Measurements from ENCODE around the gene NCKIPSD.

Gene NCKIPSD

GRCh38 chr3:48681974-48682610, 3.6 kb downstream of the NCKIPSD start:
- no peak for DNase-seq
- intact Hi-C loops (cut with DNase I) = no loop called here

DNA sequence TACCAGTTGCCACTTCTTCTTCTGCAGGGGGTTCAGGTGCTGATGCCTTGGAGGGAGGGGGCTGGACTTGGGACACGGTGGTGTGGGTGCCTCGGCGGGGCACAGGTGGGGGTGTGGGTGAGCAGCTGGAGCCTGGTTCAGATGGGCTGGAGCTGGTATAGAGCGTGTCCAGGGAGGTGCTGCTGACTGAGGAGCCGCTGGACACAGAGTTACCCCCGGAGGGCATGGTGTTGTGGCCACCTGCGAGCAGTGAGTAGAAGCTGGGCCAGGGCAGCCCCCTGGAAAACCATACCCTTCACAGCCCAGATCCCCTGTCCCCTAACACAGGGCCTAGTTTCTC, 4.2 kb downstream of the NCKIPSD start:
- intact Hi-C loops (cut with DNase I) = no loop called here
- DNase-seq = no peak

GRCh38 chr3:48680811-48681540, 4.7 kb downstream of the NCKIPSD start:
- intact Hi-C loops (cut with DNase I) = no loop called here
- no peak for DNase-seq

- DNase-seq = no peak
- intact Hi-C loops (cut with DNase I) = no loop called here
Observed at GRCh38 chr3:48679411-48680391, 6.0 kb downstream of the NCKIPSD start.

DNA sequence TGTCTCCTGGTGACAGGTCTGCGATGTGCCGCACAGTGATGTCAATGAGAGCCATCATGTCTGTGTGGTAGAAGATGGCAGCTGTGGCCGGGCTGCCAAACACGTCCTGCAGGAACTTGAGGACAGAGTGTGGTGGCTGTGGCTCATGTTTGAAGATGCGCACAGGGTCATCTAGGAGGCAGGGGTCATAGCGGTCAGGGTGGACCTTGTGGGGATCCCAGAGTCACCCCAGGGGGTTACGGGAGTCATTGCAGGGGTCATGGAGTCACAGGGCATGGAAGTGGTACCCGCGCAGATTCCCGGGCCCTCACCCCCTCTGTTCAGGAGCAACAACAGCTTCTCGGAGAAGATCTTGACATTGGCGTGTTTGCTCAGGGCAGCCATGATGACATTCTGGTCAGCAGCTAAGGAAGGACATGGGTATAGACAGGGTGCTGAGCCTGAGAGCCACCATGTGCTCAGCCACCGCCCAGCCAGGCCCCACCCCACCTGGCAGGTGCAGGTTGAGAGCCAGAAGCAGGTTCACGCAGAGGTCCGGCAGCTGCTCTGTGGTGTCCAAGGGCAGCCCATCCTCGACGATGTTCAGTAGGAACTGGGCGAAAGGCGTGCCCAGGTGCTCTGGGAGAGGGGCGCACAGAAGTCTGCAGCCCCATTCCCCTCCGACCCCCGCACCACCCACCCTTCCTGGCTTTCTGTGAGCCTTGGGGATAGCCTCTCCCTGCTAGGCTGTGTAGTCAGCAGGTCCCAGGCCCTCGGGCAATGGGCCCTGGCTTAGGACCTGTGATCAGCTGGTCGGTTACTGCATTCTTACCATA, 6.9 kb downstream of the NCKIPSD start:
- no peak for DNase-seq
- intact Hi-C loops (cut with DNase I) = no loop called here

DNA sequence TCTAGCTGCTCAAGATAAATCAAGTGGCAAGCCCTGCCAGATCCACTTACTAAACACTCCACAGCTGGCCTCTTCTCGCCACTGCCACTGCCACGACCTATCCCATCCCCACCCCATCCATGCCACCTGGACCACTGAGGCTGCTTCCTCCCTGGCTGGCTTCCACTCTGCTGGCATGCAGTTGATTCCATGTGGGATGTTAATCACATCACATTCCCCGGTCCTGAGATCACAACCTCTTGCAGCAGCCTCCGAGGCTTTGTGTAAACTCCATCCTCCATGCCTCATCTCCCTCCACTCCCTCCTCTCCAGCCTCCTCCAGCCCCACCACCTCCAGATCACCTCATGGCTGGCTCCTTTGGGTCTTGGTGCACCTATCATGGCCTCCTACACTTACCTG, 7.7 kb downstream of the NCKIPSD start:
- no peak for DNase-seq
- intact Hi-C loops (cut with DNase I) = no loop called here

DNA sequence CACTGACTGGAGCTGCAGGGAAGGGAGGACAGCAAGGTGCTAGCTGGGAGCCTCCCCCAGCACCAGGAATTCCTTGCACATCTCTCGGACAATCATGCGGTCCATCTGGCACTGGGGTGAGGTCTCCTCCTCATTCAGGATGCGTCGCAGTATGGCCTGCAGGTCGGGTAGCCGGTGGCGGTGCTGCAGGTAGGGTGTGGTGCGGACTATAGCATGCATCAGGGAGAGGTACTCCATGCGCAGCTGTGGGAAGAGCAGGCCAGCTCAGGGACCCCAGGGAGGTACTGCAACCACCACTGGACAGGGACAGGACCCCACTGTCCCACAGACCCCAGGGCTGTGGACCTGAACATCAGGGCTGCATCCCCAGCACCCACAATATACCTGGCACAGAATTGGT, 11.2 kb downstream of the NCKIPSD start:
- intact Hi-C loops (cut with DNase I) = no loop called here
- no peak for DNase-seq

GRCh38 chr3:48672522-48672921, 13.2 kb downstream of the NCKIPSD start:
- DNase-seq = no peak
- intact Hi-C loops (cut with DNase I) = no loop called here

GRCh38 chr3:48664929-48665328, 20.8 kb downstream of the NCKIPSD start:
- intact Hi-C loops (cut with DNase I) = no loop called here
- DNase-seq = no peak

DNA sequence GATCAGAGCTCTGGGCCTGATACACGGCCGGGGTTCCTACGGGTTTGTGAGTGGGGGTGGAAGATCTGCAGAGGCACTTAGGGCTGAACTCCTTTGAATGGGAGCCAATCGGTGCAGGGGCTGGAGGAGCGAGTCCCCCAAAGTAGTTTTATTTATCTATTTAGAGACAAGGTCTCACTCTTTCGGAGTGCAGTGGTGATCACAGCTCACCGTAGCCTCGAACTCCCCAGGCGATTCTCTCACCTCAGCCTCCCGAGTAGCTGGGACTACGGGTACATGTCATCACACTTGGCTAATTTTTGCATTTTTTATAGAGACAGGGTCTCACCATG, 21.4 kb downstream of the NCKIPSD start:
- intact Hi-C loops (cut with DNase I) = no loop called here
- no peak for DNase-seq

- peak; percentile 94 to 99 (median 98) for DNase-seq
- intact Hi-C loops (cut with DNase I) = no loop called here
Observed at GRCh38 chr3:48663489-48664312, 22.0 kb downstream of the NCKIPSD start.

DNA sequence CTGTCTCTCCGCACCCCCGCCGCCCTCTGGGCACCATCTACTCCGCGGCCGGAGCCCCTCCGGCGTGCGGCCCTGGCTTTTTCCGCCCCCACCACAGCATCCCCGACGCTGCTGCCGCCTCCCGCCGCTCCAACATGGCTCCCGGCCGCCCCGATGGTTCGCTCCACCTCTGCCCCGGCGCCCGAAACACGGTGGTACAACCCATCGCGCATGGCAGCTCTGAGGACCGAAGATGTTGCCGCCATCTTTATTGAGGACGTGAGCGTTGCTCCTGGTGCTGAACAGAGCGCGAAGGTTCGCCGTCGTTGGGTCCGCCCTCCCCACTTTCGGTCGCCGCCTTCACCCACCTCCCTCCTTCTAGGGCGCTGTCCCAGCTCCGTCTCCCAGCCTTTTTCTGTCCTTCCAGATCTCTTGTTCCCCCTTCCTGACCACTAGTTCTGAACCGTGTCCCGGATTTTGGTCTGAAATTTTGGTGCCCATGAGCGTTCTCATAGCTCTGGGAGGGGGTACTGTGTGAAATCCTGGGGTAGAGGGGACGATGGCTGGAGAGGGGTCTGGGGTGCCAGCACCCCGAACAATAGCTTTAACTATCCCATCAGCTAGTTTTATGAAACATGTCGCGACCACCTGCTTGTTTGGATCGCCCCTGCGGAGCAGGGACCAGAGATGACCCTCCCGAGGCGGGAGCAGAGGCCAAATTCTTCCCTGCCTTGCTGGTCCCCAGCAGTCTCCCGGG, 22.8 kb downstream of the NCKIPSD start, which contains the start of gene CELSR3:
Gene CELSR3 (minus strand): TSS at position 134 of the 736 bp plus-strand sequence. CDS start 252 bp downstream, outside the sequence.
- peak; percentile 73 to 96 (median 89) for DNase-seq
- intact Hi-C loops (cut with DNase I) = no loop called here

GRCh38 chr3:48662145-48662752, 23.5 kb downstream of the NCKIPSD start:
- peak in 7 of 42 donors; percentile 6 to 38 (median 18) for DNase-seq
- intact Hi-C loops (cut with DNase I) = no loop called here

GRCh38 chr3:48661501-48662144, 24.1 kb downstream of the NCKIPSD start:
- peak; percentile 24 to 90 (median 72) for DNase-seq
- intact Hi-C loops (cut with DNase I) = no loop called here

GRCh38 chr3:48660800-48661400, 24.8 kb downstream of the NCKIPSD start:
- intact Hi-C loops (cut with DNase I) = no loop called here
- DNase-seq = no peak

- DNase-seq = no peak
- intact Hi-C loops (cut with DNase I) = no loop called here
Observed at GRCh38 chr3:48656841-48657281, 28.9 kb downstream of the NCKIPSD start.
